ENCODE measurements around the gene MED6.

- TF ChIP-seq, protein P1, sequence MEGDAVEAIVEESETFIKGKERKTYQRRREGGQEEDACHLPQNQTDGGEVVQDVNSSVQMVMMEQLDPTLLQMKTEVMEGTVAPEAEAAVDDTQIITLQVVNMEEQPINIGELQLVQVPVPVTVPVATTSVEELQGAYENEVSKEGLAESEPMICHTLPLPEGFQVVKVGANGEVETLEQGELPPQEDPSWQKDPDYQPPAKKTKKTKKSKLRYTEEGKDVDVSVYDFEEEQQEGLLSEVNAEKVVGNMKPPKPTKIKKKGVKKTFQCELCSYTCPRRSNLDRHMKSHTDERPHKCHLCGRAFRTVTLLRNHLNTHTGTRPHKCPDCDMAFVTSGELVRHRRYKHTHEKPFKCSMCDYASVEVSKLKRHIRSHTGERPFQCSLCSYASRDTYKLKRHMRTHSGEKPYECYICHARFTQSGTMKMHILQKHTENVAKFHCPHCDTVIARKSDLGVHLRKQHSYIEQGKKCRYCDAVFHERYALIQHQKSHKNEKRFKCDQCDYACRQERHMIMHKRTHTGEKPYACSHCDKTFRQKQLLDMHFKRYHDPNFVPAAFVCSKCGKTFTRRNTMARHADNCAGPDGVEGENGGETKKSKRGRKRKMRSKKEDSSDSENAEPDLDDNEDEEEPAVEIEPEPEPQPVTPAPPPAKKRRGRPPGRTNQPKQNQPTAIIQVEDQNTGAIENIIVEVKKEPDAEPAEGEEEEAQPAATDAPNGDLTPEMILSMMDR (IDR thresholded peaks at IDR 0.05): no peak
- no peak for TF ChIP-seq POLR2A (IDR thresholded peaks at IDR 0.05)
- TF ChIP-seq EP300 (IDR thresholded peaks at IDR 0.05): no peak
Measured at GRCh38 chr14:70645892-70646291, 45.4 kb upstream of the MED6 start.
